Epidermal melanocyte (primary cell): ENCODE measurements around the gene GNB5.
"Not testable (repeated sequence)": the region's sequence is repeated elsewhere in the genome, so short reads cannot be mapped to it uniquely, and the experiment has no call there.

Experiments used
- DNase-seq: peaks from one replicate; pipeline ENCODE4 v3.0.0; 2011; ENCODE audit warnings: low spot score; ENCODE audit not compliant: insufficient read length

GNB5 gene

GRCh38 chr15:52094811-52095584 lies 96.2 kb downstream of the GNB5 start:
- DNase-seq: no peak

- DNase-seq: no peak
Measured at GRCh38 chr15:52093539-52094510, 97.4 kb downstream of the GNB5 start.

- no peak for DNase-seq
Measured at GRCh38 chr15:52093167-52093538, 98.0 kb downstream of the GNB5 start.

- DNase-seq: no peak
Measured at GRCh38 chr15:52090193-52090592, 101.0 kb downstream of the GNB5 start.

DNA sequence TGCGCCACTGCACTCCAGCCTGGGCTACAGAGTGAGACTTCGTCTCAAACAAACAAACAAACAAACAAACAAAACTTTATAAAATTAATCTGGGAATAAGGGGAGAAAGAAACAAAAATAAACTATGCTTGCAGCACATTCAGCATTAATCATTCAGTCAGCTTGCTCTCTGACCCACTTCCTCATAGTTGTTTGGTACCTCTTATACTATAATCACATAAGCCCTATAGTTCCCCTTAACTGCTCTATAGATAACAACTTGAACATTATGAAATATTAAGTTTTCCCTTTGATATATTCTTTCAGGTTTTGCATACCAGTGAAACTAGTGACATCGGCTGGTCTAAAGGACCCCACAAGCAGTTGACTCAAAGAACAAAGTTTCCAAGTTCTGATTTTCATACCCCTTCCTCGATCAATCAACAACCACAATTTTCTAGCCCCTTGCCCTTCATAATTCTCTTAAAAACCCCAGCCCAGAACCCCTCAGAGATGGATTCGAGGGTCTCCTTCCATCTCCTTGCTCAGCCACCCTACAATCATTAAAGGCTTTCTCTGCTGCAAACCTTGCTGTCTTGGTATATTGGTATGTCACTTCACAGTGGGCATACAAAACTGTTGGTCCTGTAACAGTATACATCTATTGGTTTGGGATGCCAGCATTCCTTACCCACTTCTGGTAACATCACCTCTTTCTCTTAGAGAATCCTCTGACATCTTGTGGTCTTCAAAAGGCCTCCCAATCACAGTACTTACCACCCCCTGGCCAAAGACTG lies 105.0 kb downstream of the GNB5 start:
- DNase-seq: no peak

GRCh38 chr15:52085299-52085698 lies 105.9 kb downstream of the GNB5 start:
- DNase-seq: no peak

GRCh38 chr15:52083603-52084002 lies 107.6 kb downstream of the GNB5 start:
- no peak for DNase-seq

DNA sequence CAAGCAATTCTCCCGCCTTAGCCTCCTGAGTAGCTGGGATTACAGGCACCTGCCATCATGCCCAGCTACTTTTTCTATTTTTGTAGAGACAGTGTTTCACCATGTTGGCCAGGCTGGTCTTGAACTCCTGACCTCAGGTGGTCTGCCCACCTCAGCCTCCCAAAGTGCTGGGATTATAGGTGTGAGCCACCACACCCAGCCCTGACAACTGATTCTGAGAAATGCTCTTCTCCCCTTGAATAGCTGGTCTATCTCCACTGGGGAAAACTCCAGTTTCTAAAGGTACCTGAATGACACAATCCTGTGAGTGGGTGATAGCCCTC lies 108.2 kb downstream of the GNB5 start:
- DNase-seq: not testable (repeated sequence)

GRCh38 chr15:52082197-52083036 lies 108.8 kb downstream of the GNB5 start:
- DNase-seq: no peak

DNA sequence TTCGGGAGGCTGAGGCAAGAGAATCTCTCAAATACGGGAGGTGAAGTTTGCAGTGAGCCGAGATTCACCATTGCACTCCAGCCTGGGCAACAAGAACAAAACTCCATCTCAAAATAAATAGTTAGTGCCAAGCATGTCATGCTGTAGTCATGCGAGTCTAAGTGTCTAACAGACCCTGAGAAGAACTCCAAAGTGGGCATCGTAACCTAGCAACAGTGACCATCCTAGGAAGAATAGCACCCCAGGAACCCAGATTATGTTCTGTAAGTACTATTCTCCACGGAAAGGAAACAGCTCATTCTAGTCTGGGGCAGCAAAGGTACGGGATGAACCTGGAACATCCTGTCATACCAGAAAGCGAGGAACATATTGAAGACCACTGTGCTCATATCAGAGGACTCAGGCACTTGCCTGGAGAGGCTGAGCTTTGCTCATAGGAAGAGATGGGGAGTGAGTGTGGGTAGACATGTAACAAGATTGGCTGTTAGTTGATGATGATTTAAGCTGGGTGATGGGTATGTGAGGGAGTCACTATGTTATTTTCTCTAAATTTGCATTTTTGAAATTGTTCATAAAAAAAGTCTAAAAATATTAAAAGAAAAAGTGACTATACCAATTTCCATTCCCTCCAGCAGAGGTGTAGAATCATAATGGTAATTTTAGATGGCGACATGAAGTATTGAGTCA lies 110.3 kb downstream of the GNB5 start:
- DNase-seq: no peak

- DNase-seq: no peak
Measured at GRCh38 chr15:52080031-52080430, 111.2 kb downstream of the GNB5 start.

GRCh38 chr15:52078876-52079700 lies 112.1 kb downstream of the GNB5 start:
- peak; percentile 42 for DNase-seq

- no peak for DNase-seq
Measured at GRCh38 chr15:52078197-52078875, 112.9 kb downstream of the GNB5 start.

DNA sequence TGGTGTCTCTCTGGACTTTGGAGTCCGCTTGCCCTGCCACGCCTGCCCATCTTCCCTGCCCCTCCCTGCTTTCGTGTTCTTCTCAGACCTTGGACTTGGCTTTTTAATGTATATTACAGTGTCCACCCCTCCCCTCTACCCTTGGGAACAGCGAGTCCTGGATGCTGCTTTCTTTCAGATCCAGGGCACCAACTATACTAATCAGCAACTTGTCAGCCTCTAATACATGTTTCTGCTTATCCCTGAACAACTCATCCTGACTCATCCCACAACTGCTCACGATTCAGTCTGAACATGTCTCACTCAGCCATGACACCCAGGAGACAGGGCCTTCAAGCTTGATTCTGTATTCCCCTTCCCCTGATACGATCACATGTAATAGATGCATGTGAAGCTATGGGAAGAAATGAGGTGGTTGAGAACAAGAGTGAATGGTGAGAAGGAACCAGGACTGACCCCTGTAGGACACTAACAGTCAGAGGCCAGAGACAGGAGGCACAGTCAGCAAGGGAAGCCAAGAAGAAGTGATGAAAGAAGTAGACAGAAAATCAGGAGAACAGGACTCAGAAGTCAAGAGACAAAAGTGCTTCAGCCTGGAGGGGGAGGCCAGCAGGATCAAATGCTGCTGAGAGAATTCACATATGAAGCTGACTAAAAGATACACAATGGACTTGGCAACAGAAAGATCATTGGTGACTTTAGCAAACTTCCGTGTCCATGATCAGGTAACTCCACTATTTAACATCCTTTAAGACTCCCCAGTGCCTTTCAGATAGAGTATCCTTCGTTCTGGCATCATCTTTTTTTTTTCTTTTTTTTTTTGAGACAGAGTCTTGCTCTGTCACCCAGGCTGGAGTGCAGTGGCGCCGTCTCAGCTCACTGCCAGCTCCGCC lies 114.1 kb downstream of the GNB5 start:
- no peak for DNase-seq

DNA sequence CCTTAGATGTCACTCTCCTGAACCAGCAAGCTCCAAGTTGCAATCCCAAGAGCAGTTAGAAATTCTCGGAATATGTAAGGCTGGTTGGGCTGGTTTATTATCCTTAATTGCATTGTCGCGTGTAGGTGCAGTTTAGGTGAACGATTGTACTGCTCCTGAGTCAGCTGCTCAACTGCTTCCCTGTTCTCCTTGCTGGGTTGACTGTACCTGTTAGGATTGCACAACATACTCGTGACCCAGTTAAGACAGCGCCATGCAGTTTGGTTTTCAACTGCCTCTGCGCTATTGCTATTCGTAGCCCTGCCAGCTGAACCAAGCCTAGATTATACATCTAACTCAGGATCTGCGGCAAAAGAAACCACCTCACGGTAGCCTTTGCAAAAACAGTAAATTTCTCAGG lies 119.6 kb downstream of the GNB5 start:
- DNase-seq: no peak

GRCh38 chr15:52069559-52069958 lies 121.6 kb downstream of the GNB5 start:
- DNase-seq: no peak

DNA sequence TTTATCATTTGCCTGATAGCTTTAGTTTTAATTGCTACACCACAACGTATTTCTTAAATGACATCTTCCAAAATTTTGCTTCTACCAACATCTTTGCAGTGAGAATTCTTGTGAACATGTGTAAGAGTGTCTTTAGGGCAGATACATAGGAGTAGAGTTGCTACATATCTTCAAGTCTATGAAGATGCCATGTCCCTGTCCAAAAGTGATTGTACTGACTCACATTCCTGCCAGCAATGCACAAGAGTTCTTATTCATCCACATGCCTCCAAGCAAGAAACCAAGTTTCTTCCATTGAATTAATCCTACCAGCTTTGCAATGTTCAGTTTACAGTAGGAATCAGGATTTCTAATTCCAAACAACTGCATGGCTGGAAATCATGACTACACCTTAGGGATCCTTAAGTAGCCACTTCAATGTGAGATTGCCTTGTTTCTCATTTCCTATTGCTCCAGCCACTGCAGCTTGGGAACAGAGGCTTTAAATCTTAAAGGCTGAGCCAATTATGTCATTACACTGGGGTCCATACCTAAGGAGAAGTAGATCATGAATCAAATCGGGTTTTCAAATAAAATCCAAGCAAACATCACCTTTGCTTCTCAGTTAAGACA lies 123.1 kb downstream of the GNB5 start:
- no peak for DNase-seq
